ENCODE measurements around the gene ALPK3. TPM values are rescaled to one million over a fixed set of nuclear protein-coding genes. Genes with fewer than 3 reads are reported as not detected.

ALPK3 gene
- total RNA-seq, 4 donors from 2014 or later, result 19.1 to 34.4 (median 26.5) TPM

GRCh38 chr15:84797212-84797611 lies 19.9 kb upstream of the ALPK3 start:
- Histone ChIP-seq H3K4me1 (peaks cover 0 to 4% (median 0%) of the 10 kb centered on the region in 3 donors), H3K27me3 (no peaks in the 10 kb centered on the region), H3K4me3 (no peak overlapping the region), H3K27ac (no peak overlapping the region), H3K36me3 (peaks cover 0 to 89% of the 10 kb centered on the region in 2 donors), H3K9me3 (no peaks in the 10 kb centered on the region)
- 94 to 95% methylated on average over 4 of the region's 4 CpGs for WGBS, 2 donors (ENCODE audit: low coverage in 1 of 2)
- no peak for ATAC-seq
- TF ChIP-seq EP300 (IDR thresholded peaks at IDR 0.05), result no peak
- TF ChIP-seq, protein P1, sequence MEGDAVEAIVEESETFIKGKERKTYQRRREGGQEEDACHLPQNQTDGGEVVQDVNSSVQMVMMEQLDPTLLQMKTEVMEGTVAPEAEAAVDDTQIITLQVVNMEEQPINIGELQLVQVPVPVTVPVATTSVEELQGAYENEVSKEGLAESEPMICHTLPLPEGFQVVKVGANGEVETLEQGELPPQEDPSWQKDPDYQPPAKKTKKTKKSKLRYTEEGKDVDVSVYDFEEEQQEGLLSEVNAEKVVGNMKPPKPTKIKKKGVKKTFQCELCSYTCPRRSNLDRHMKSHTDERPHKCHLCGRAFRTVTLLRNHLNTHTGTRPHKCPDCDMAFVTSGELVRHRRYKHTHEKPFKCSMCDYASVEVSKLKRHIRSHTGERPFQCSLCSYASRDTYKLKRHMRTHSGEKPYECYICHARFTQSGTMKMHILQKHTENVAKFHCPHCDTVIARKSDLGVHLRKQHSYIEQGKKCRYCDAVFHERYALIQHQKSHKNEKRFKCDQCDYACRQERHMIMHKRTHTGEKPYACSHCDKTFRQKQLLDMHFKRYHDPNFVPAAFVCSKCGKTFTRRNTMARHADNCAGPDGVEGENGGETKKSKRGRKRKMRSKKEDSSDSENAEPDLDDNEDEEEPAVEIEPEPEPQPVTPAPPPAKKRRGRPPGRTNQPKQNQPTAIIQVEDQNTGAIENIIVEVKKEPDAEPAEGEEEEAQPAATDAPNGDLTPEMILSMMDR (IDR thresholded peaks at IDR 0.05), result no peak
- no peak for TF ChIP-seq POLR2A (IDR thresholded peaks at IDR 0.05)
- no peak for TF ChIP-seq POLR2AphosphoS5 (IDR thresholded peaks at IDR 0.05)

DNA sequence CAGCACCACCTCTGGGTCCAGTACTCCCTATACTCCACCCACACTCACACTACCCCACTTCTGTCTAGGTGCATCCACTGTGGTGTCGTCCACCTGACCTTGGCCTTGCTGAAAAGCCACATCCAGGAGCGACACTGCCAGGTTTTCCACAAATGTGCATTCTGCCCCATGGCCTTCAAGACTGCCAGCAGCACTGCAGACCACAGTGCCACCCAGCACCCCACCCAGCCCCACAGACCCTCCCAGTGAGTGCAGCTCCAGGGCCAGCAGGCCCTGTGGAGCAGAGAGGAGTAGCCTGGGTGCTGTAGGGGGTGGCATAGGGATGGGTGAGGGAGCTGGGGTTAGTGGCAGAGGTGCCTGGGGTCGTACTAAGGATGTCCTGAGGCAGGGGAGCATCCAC lies 19.4 kb upstream of the ALPK3 start:
- Histone ChIP-seq H3K27ac (no peak overlapping the region), H3K36me3 (peaks cover 0 to 89% of the 10 kb centered on the region in 2 donors), H3K27me3 (no peaks in the 10 kb centered on the region), H3K4me1 (peaks cover 0 to 3% (median 0%) of the 10 kb centered on the region in 3 donors), H3K9me3 (no peaks in the 10 kb centered on the region), H3K4me3 (no peak overlapping the region)
- TF ChIP-seq EP300 (IDR thresholded peaks at IDR 0.05) (no peak), POLR2AphosphoS5 (IDR thresholded peaks at IDR 0.05) (no peak), POLR2A (IDR thresholded peaks at IDR 0.05) (no peak)
- TF ChIP-seq, protein P1 (IDR thresholded peaks at IDR 0.05), result no peak
- 80% methylated on average over 1 of the region's 3 CpGs; no CpG with 5 or more reads in 1 of the 2 donors for WGBS, 2 donors (ENCODE audit: low coverage in 1 of 2)
- ATAC-seq, result no peak

- Histone ChIP-seq H3K27ac (no peak overlapping the region), H3K36me3 (peaks cover 0 to 88% of the 10 kb centered on the region in 2 donors), H3K4me3 (no peak overlapping the region), H3K4me1 (peaks cover 0 to 4% (median 0%) of the 10 kb centered on the region in 3 donors), H3K9me3 (no peaks in the 10 kb centered on the region), H3K27me3 (no peaks in the 10 kb centered on the region)
- no peak for ATAC-seq
- 97% methylated on average over 4 of the region's 21 CpGs; no CpG with 5 or more reads in 1 of the 2 donors for WGBS, 2 donors (ENCODE audit: low coverage in 1 of 2)
- TF ChIP-seq EP300 (IDR thresholded peaks at IDR 0.05) (no peak), POLR2A (IDR thresholded peaks at IDR 0.05) (no peak), POLR2AphosphoS5 (IDR thresholded peaks at IDR 0.05) (no peak)
- TF ChIP-seq, protein P1 (IDR thresholded peaks at IDR 0.05), result no peak
These were observed 18.7 kb upstream of the ALPK3 start for GRCh38 chr15:84798436-84798946.

- H3K4me3 ChIP-seq, result no peak overlapping the region
- H3K27me3 ChIP-seq, result no peaks in the 10 kb centered on the region
- no peak overlapping the region for H3K27ac ChIP-seq
- no peak for ATAC-seq
- H3K4me1 ChIP-seq, result peaks cover 0 to 16% (median 2%) of the 10 kb centered on the region in 3 donors
- H3K36me3 ChIP-seq, result peaks cover 0 to 85% of the 10 kb centered on the region in 2 donors
- H3K9me3 ChIP-seq, result no peaks in the 10 kb centered on the region
- 80% methylated on average over 2 of the region's 10 CpGs; no CpG with 5 or more reads in 1 of the 2 donors for WGBS, 2 donors (ENCODE audit: low coverage in 1 of 2)
- TF ChIP-seq POLR2AphosphoS5 (IDR thresholded peaks at IDR 0.05) (no peak), EP300 (IDR thresholded peaks at IDR 0.05) (no peak), POLR2A (IDR thresholded peaks at IDR 0.05) (no peak)
- TF ChIP-seq, protein P1 (IDR thresholded peaks at IDR 0.05), result no peak
These were observed 17.5 kb upstream of the ALPK3 start for GRCh38 chr15:84799511-84800187.

All from gastroesophageal sphincter (tissue), 4 donors.